ENCODE measurements around the gene CSTPP1. TPM values are rescaled to one million over a fixed set of nuclear protein-coding genes. Genes with fewer than 3 reads are reported as not detected.

The CSTPP1 gene
- polyA plus RNA-seq, 1 donor (not counting 4 experiments of a cell fraction or from before 2014, with no cell fraction given) = 20.0 TPM

- no peaks in the 10 kb centered on the region for H3K4me1 ChIP-seq (ENCODE audit: control insufficient read depth, extremely low read depth, insufficient read depth, low read length)
- dilution Hi-C loops (cut with MboI; ENCODE audit: extremely low pct_ligation_motif_present, low sequenced_read_pairs) = no loop called here
- no peak overlapping the region for H2AFZ ChIP-seq (ENCODE audit: control insufficient read depth, low read length)
- H3K4me3 ChIP-seq (ENCODE audit: control insufficient read depth in 2 of 3, extremely low read depth in 1 of 3, insufficient read depth in 2 of 3, low read depth in 1 of 3, low read length in 3 of 3) = no peak overlapping the region
- no peak overlapping the region for H3K4me2 ChIP-seq (ENCODE audit: control insufficient read depth, extremely low read depth, insufficient read depth, low read depth, low read length)
- H3K9me3 ChIP-seq (ENCODE audit: control insufficient read depth, low read depth, low read length) = no peaks in the 10 kb centered on the region
- peaks cover 3 to 10% of the 10 kb centered on the region in 2 experiments for H3K36me3 ChIP-seq (ENCODE audit: control insufficient read depth in 2 of 2, extremely low read depth in 1 of 2, insufficient read depth in 2 of 2, low read length in 2 of 2)
- H3K9me1 ChIP-seq (ENCODE audit: control insufficient read depth, extremely low read depth, insufficient read depth, low read length) = no peaks in the 10 kb centered on the region
- FAIRE-seq (no peak), DNase-seq (ENCODE audit: low read depth, low spot score) (no peak)
- no peaks in the 10 kb centered on the region for H4K20me1 ChIP-seq (ENCODE audit: control insufficient read depth, extremely low read depth, insufficient read depth, low read length)
- no peak for TF ChIP-seq EZH2 (IDR thresholded peaks at IDR 0.05; ENCODE audit: low read length)
- TF ChIP-seq CTCF (optimal IDR thresholded peaks at IDR 0.05 in 1 of 3, IDR thresholded peaks at IDR 0.05 in 1 of 3, conservative IDR thresholded peaks at IDR 0.05 in 1 of 3; ENCODE audit: extremely low read depth in 1 of 3, insufficient read depth in 2 of 3, low read length in 3 of 3) = no peak
- no peak overlapping the region for H3K27ac ChIP-seq (ENCODE audit: control insufficient read depth, insufficient read depth, low read length)
- no peaks in the 10 kb centered on the region for H3K27me3 ChIP-seq (ENCODE audit: control insufficient read depth, extremely low read depth, insufficient read depth, low read length)
- H3K9ac ChIP-seq (ENCODE audit: control insufficient read depth, extremely low read depth, insufficient read depth, low read length) = no peak overlapping the region
- no peaks in the 10 kb centered on the region for H3K79me2 ChIP-seq (ENCODE audit: control insufficient read depth, insufficient read depth, low read length)
Measured at GRCh38 chr11:46889251-46889650, 47.3 kb upstream of the CSTPP1 start.

- DNase-seq (ENCODE audit: low read depth, low spot score) = no peak
Measured at GRCh38 chr11:46889689-46890475, 46.7 kb upstream of the CSTPP1 start.

More at GRCh38 chr11:46889689-46890475, 46.7 kb upstream of the CSTPP1 start:
- H3K27me3 ChIP-seq (ENCODE audit: control insufficient read depth, extremely low read depth, insufficient read depth, low read length) = no peaks in the 10 kb centered on the region
- FAIRE-seq = peak; percentile 82
- no peaks in the 10 kb centered on the region for H3K4me1 ChIP-seq (ENCODE audit: control insufficient read depth, extremely low read depth, insufficient read depth, low read length)
- dilution Hi-C loops (cut with MboI; ENCODE audit: extremely low pct_ligation_motif_present, low sequenced_read_pairs) = no loop called here
- H3K4me3 ChIP-seq (ENCODE audit: control insufficient read depth in 2 of 3, extremely low read depth in 1 of 3, insufficient read depth in 2 of 3, low read depth in 1 of 3, low read length in 3 of 3) = no peak overlapping the region
- peaks cover 3 to 10% of the 10 kb centered on the region in 2 experiments for H3K36me3 ChIP-seq (ENCODE audit: control insufficient read depth in 2 of 2, extremely low read depth in 1 of 2, insufficient read depth in 2 of 2, low read length in 2 of 2)
- H3K4me2 ChIP-seq (ENCODE audit: control insufficient read depth, extremely low read depth, insufficient read depth, low read depth, low read length) = no peak overlapping the region
- no peaks in the 10 kb centered on the region for H4K20me1 ChIP-seq (ENCODE audit: control insufficient read depth, extremely low read depth, insufficient read depth, low read length)
- no peaks in the 10 kb centered on the region for H3K9me1 ChIP-seq (ENCODE audit: control insufficient read depth, extremely low read depth, insufficient read depth, low read length)
- H3K27ac ChIP-seq (ENCODE audit: control insufficient read depth, insufficient read depth, low read length) = no peak overlapping the region
- no peak overlapping the region for H2AFZ ChIP-seq (ENCODE audit: control insufficient read depth, low read length)
- TF ChIP-seq EZH2 (IDR thresholded peaks at IDR 0.05; ENCODE audit: low read length) = no peak
- TF ChIP-seq CTCF (optimal IDR thresholded peaks at IDR 0.05 in 1 of 3, IDR thresholded peaks at IDR 0.05 in 1 of 3, conservative IDR thresholded peaks at IDR 0.05 in 1 of 3; ENCODE audit: extremely low read depth in 1 of 3, insufficient read depth in 2 of 3, low read length in 3 of 3) = peak; percentile 81 to 93 (median 89)
- no peak overlapping the region for H3K9ac ChIP-seq (ENCODE audit: control insufficient read depth, extremely low read depth, insufficient read depth, low read length)
- no peaks in the 10 kb centered on the region for H3K9me3 ChIP-seq (ENCODE audit: control insufficient read depth, low read depth, low read length)
- H3K79me2 ChIP-seq (ENCODE audit: control insufficient read depth, insufficient read depth, low read length) = no peaks in the 10 kb centered on the region
